ENCODE measurements around the gene PTPRD.

Gene PTPRD

DNA sequence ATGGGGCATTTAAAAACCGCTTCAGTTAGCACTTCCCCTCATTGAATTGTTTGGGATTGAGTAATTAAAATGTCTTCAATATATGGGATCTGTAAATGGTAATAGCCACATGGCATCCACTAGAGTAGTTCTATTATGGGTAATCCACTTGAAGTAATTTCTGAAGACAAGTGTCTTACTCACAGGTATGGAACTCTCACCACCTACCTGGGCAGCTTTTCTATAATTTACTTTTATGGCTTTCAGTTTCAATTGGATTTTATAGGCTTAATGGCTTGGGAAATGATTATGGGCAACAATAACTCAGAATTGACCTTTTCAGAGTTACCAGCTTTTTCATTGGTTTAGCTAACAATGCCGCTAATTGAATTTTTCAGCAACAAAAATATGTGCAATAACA is 597.9 kb downstream of the PTPRD start:
- no peaks in the 10 kb centered on the region for H3K36me3 ChIP-seq (ENCODE audit: low read length)
- H3K9me2 ChIP-seq (replicated peaks; ENCODE audit: insufficient read depth, low read length) = no peaks in the 10 kb centered on the region
- H3K4me3 ChIP-seq (ENCODE audit: insufficient read depth, low read length, poor library complexity, severe bottlenecking) = no peak overlapping the region
- no peak overlapping the region for H3K9ac ChIP-seq (ENCODE audit: low read length)
- H4K20me1 ChIP-seq (ENCODE audit: low read depth, low read length) = peaks cover 4% of the 10 kb centered on the region; the same call in 1 of the 2 replicates
- no peaks in the 10 kb centered on the region for H3K27me3 ChIP-seq (ENCODE audit: low read length)
- no peaks in the 10 kb centered on the region for H3K79me2 ChIP-seq (ENCODE audit: insufficient read depth, low read length)
- no peak overlapping the region for H2AFZ ChIP-seq (ENCODE audit: low read depth, low read length, severe bottlenecking)
- no peak overlapping the region for H3K27ac ChIP-seq (ENCODE audit: low read depth, low read length)
- no peak overlapping the region for H3K4me2 ChIP-seq (ENCODE audit: low read depth, low read length, poor library complexity, severe bottlenecking)
- H3K9me3 ChIP-seq (ENCODE audit: insufficient read depth, low read length) = no peaks in the 10 kb centered on the region
- H3F3A ChIP-seq (ENCODE audit: insufficient read depth) = no peaks in the 10 kb centered on the region
- TF ChIP-seq, protein P1, sequence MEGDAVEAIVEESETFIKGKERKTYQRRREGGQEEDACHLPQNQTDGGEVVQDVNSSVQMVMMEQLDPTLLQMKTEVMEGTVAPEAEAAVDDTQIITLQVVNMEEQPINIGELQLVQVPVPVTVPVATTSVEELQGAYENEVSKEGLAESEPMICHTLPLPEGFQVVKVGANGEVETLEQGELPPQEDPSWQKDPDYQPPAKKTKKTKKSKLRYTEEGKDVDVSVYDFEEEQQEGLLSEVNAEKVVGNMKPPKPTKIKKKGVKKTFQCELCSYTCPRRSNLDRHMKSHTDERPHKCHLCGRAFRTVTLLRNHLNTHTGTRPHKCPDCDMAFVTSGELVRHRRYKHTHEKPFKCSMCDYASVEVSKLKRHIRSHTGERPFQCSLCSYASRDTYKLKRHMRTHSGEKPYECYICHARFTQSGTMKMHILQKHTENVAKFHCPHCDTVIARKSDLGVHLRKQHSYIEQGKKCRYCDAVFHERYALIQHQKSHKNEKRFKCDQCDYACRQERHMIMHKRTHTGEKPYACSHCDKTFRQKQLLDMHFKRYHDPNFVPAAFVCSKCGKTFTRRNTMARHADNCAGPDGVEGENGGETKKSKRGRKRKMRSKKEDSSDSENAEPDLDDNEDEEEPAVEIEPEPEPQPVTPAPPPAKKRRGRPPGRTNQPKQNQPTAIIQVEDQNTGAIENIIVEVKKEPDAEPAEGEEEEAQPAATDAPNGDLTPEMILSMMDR (IDR thresholded peaks at IDR 0.05; ENCODE audit: insufficient read depth, low read length, poor library complexity, severe bottlenecking) = no peak
- no peak for TF ChIP-seq EZH2phosphoT487 (conservative IDR thresholded peaks at IDR 0.05; ENCODE audit: low read length)

DNA sequence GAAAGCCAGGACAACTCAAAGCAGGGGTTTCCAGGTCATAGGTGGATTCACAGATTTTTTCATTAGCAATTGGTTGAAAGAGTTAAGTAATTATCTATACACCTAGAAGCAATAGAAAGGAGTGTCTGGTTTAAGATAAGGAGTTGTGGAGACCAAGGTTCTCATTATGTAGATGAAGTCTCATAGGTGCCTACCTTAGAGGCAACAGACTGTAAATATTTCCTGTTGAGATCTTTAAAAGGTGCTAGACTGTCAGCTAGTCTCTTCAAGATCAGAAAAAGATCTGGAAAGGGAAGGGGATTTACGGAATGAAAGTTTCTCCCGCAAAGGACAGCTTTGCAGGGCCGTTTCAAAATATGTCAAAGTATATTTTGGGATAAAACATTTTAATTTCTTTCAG is 603.4 kb downstream of the PTPRD start:
- H3K27ac ChIP-seq (ENCODE audit: low read depth, low read length) = no peak overlapping the region
- no peaks in the 10 kb centered on the region for H4K20me1 ChIP-seq (ENCODE audit: low read depth, low read length)
- no peak overlapping the region for H2AFZ ChIP-seq (ENCODE audit: low read depth, low read length, severe bottlenecking)
- no peak overlapping the region for H3K9ac ChIP-seq (ENCODE audit: low read length)
- no peaks in the 10 kb centered on the region for H3K79me2 ChIP-seq (ENCODE audit: insufficient read depth, low read length)
- TF ChIP-seq EZH2phosphoT487 (conservative IDR thresholded peaks at IDR 0.05; ENCODE audit: low read length) = no peak
- TF ChIP-seq, protein P1 (IDR thresholded peaks at IDR 0.05; ENCODE audit: insufficient read depth, low read length, poor library complexity, severe bottlenecking) = no peak
- no peaks in the 10 kb centered on the region for H3K9me2 ChIP-seq (replicated peaks; ENCODE audit: insufficient read depth, low read length)
- no peaks in the 10 kb centered on the region for H3F3A ChIP-seq (ENCODE audit: insufficient read depth)
- no peaks in the 10 kb centered on the region for H3K36me3 ChIP-seq (ENCODE audit: low read length)
- H3K27me3 ChIP-seq (ENCODE audit: low read length) = no peaks in the 10 kb centered on the region
- H3K9me3 ChIP-seq (ENCODE audit: insufficient read depth, low read length) = no peaks in the 10 kb centered on the region
- H3K4me2 ChIP-seq (ENCODE audit: low read depth, low read length, poor library complexity, severe bottlenecking) = no peak overlapping the region
- no peak overlapping the region for H3K4me3 ChIP-seq (ENCODE audit: insufficient read depth, low read length, poor library complexity, severe bottlenecking)

DNA sequence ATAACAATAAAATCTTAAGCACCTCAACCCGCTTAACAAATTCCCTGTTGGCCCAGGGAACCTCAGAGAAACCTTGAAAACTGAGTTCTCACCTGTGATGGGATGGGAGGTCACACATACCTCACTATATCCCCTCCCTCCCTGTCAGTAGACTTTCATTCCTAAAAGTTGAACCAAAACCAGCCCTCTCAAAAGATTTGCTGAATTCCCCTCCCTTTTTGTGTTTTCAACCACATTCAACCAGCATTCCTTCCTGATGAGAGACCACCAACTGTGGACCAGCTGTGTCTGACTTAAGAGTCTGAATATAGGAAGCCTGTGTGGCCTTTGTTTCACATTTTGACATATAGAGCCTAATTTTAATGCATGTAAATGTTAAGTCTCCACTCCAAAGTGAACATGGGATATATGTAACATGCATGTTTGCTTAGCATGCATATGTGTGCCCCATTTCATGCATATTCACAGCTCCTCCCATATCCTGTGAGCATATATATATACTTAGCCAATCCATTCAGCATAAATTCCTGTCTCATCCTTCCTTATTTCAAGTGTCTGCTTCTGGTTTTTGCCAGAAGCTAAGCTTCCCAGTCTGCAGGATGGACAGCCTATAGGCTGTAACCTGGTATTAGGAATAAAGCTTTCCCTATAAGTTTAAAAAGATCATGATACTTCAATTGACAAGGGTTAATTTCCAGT is 604.6 kb downstream of the PTPRD start:
- Histone ChIP-seq H3K4me2 (ENCODE audit: low read depth, low read length, poor library complexity, severe bottlenecking) (no peak overlapping the region), H3K27ac (ENCODE audit: low read depth, low read length) (no peak overlapping the region), H2AFZ (ENCODE audit: low read depth, low read length, severe bottlenecking) (no peak overlapping the region), H3K9ac (ENCODE audit: low read length) (no peak overlapping the region), H3K36me3 (ENCODE audit: low read length) (no peaks in the 10 kb centered on the region), H4K20me1 (ENCODE audit: low read depth, low read length) (no peaks in the 10 kb centered on the region), H3K4me3 (ENCODE audit: insufficient read depth, low read length, poor library complexity, severe bottlenecking) (no peak overlapping the region), H3K9me3 (ENCODE audit: insufficient read depth, low read length) (no peaks in the 10 kb centered on the region), H3K27me3 (ENCODE audit: low read length) (no peaks in the 10 kb centered on the region), H3F3A (ENCODE audit: insufficient read depth) (no peaks in the 10 kb centered on the region), H3K79me2 (ENCODE audit: insufficient read depth, low read length) (no peaks in the 10 kb centered on the region), H3K9me2 (replicated peaks; ENCODE audit: insufficient read depth, low read length) (no peaks in the 10 kb centered on the region)
- TF ChIP-seq EZH2phosphoT487 (conservative IDR thresholded peaks at IDR 0.05; ENCODE audit: low read length) = no peak
- TF ChIP-seq, protein P1 (IDR thresholded peaks at IDR 0.05; ENCODE audit: insufficient read depth, low read length, poor library complexity, severe bottlenecking) = no peak
